Jurkat, Clone E6-1 (cell line): ENCODE results near the gene FKBP2. TPM values are rescaled to one million over a fixed set of nuclear protein-coding genes. Genes with fewer than 3 reads are reported as not detected.
A peak's percentile ranks its signal among the peaks of the same experiment; 100 is the strongest.

ENCODE experiments used
- DNase-seq: peaks from one replicate; pipeline ENCODE4 v3.0.0-alpha.2; 2011; ENCODE audit warnings: low read depth, low spot score
- H3K4me3 ChIP-seq: 2 replicates; pipeline ENCODE4 v1.5.1; 2011; ENCODE audit warnings: mild to moderate bottlenecking, low read length, control low read depth, moderate library complexity
- polyA plus RNA-seq: library from polyadenylated mRNA; unstranded; fragments of >200 nt; gene quantifications from one replicate; pipeline ENCODE4 v1.2.1, GENCODE V29; 2012; ENCODE audit warnings: missing spikeins; ENCODE audit not compliant: insufficient read length, insufficient read depth

The FKBP2 gene
- 113 TPM for polyA plus RNA-seq

DNA sequence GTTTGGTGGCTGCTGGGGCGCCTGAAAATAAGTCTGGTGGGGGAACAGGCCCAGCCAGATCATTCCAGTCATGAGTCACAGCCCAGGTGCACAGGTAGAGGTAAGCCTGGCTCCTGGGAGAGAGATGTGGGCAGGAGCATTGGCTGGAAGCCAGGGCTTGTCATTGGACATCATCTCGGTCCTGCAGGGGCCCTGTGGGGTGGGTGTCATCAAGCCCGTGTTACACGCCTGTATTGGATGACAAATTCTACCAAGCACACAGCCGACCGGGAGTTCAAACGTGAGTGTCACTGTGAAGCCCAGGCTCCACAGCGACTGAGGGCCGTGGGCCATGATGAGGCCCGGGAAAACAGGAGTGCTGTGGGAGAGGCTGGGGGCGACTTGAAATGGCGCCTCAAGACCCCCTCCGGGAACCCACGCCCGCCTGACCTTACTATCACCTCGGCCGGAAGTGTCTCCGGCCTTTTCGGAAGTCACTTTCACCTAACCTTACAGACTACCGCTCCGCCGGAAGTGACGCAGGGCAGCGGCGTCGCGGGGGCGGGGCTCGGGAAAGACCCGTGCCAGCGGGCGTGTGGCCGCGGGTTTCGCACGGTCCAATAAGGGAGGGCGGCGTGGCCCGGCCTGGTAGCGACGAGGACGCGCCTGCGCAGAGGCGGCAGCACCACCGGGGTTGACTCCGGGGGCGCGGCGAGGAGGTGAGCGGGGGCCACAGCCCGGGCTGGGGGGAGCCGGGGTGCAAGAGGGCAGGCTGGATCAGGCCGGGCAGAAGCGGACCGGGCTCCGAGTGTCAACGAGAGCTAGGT is at the start of gene FKBP2:
Gene FKBP2 (plus strand): TSS at position 661 of the 806 bp plus-strand sequence. CDS start 1,293 bp downstream, outside the sequence.
- peak within 1 kb of the TSS; percentile 66 for H3K4me3 ChIP-seq
- DNase-seq = peak; percentile 92

DNA sequence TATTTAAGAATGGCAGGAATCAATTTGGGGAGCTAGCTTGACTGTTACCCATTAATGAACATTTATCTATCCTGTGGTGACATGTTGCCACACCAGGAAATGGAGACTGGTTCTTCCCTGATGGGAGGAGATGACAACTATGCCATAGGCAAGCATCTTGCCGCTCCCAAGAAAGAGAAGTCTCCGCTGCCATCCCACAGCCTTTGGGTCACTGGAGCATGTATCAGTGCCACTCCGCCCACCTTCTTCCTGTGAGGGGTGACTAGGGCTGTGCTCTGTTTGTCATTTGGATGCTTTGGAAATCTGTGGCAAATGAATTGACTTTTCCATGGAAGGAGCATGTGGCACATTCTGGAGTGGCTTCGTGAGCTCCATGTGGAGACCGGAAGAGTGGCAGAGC is 48.5 kb upstream of the FKBP2 start:
- H3K4me3 ChIP-seq = no peak overlapping the region
- no peak for DNase-seq

DNA sequence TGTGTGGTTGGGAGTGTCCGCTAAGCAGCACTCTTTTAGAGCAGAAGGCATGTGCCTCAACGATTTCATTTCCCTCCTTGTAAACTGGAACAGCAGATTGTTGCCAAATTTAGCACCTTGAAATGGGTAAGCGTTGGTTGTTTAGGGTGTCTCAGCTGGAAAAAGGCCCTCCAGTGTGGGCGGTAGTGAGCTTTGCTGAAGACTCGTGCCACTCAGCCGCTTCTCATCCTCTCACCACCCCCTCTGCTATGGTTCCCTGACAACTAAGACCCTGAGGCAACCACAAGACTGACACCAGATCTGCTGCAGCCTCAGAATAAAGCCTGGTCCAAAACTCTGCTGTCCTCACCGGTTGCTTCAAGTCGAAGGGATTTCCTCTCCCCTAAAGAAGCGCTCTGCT is 44.3 kb upstream of the FKBP2 start:
- no peak for DNase-seq

DNA sequence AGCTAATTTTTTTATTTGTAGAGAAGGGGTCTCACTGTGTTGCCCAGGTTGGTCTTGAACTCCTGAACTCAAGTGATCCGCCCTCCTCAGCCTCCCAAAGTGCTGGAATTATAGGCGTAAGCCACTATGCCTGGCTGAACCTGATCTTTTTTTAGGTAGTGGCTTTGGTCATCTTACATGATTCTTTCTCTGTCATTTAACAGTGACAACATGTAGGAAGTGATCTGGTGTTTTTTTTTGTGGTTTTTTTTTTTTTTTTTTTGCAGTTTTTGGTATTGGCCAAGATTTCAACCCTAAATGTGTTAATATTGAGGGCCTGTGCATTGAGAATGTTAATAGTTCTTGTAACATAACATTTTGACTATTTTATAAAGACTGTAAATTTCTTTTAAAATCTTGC is 42.4 kb upstream of the FKBP2 start:
- no peak for DNase-seq
- H3K4me3 ChIP-seq = no peak overlapping the region

More for the DNA sequence above, 44.3 kb upstream of the FKBP2 start:
- no peak overlapping the region for H3K4me3 ChIP-seq

DNA sequence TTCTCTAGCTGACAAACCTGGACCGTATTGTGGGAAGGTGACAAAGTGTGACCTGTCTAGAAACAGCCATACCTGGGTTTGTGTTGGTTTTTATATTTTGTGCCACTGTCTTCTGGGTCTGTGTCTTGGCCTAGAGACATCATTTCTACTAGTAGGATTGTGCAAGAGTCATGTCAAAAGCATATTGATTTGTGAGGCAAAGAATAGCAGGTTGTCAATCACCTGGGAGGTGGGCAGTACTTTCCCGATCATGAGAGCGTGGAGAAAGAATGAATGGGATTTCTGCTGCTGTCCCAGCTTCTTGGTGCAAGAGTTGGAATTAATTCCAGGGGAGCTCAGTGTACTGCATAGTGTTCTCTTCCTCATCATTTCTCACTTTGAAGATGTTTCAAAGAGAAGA is 39.4 kb upstream of the FKBP2 start:
- DNase-seq = no peak
- no peak overlapping the region for H3K4me3 ChIP-seq

DNA sequence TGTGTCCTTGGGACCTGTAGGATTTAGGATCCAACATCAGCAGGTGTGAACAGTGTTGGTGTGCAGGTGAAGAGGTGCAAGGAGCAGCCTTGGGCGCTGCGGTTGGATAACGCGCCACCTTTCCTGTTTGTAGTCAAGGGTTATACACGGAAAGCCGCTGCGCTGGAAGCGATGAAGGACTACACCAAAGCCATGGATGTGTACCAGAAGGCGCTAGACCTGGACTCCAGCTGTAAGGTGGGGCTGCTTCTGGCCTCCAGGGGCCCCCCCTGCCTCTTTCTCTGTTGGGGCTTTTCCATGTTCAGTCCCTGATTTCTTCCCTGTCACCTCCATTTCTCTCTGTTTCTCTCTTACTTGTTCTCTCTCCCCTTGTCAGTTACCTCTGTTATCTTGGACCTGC is 37.9 kb upstream of the FKBP2 start:
- no peak for DNase-seq
- H3K4me3 ChIP-seq = no peak overlapping the region

DNA sequence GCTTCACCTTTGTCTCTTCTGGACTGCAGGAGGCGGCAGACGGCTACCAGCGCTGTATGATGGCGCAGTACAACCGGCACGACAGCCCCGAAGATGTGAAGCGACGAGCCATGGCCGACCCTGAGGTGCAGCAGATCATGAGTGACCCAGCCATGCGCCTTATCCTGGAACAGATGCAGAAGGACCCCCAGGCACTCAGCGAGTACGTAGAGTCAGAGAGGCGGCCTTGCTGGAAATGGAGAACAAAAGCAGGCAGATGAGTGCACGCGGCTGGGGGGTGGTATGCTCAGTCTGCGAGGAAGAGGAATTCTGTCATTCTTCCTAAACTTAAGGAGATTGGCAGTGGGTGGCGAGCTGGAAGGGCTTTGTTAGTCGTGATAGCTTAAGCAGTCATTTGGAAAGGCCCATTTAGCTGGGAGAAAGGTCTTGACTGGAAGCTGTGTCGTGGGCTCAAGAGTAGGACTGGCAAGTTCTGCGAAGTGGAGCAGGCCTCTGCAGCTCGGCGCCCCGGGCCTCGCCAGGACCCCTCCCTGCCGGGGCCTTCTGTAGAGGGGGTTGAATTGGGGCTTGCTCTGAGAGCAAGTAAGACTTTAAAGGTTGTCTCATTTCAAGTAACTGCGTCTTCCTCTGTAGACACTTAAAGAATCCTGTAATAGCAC is 37.3 kb upstream of the FKBP2 start:
- no peak for DNase-seq
- no peak overlapping the region for H3K4me3 ChIP-seq

DNA sequence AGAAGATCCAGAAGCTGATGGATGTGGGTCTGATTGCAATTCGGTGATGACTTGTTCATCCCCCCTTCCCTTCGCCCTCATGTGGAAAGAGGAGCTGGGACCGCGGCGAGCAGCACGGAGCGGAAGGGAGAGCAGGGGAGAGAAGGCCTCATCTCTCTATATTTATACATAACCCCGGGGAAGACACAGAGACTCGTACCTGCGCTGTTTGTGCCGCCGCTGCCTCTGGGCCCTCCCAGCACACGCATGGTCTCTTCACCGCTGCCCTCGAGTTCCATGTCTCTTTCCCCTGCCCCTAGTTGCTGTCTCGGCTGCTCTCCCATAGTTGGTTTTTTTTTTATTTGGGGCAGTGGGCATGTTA is 36.8 kb upstream of the FKBP2 start:
- DNase-seq = no peak
- no peak overlapping the region for H3K4me3 ChIP-seq

DNA sequence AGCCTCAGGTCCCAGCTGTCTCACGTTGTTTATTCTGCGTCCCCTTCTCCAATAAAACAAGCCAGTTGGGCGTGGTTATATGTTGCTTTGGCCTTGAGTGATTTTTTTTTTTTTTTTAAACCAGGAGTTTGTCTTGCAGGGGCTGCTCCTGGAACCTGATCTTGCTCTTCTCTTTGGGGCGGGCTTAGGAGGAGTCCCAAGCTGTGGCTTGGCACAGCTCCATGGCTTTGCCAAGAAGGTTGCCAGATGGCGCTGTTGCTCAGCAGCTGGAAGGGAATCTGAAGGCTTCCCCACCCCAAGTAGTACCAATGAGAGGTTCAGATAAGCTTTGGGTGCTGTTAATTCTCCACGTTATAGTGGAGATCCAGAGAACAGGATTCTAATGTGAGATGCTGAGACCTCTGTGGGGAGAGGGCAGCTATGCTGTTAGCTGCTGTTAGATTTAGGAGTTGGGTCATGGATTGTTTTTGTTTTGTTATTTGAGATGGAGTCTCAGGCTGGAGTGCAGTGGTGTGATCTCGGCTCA is 36.4 kb upstream of the FKBP2 start:
- no peak overlapping the region for H3K4me3 ChIP-seq
- DNase-seq = peak; percentile 88

DNA sequence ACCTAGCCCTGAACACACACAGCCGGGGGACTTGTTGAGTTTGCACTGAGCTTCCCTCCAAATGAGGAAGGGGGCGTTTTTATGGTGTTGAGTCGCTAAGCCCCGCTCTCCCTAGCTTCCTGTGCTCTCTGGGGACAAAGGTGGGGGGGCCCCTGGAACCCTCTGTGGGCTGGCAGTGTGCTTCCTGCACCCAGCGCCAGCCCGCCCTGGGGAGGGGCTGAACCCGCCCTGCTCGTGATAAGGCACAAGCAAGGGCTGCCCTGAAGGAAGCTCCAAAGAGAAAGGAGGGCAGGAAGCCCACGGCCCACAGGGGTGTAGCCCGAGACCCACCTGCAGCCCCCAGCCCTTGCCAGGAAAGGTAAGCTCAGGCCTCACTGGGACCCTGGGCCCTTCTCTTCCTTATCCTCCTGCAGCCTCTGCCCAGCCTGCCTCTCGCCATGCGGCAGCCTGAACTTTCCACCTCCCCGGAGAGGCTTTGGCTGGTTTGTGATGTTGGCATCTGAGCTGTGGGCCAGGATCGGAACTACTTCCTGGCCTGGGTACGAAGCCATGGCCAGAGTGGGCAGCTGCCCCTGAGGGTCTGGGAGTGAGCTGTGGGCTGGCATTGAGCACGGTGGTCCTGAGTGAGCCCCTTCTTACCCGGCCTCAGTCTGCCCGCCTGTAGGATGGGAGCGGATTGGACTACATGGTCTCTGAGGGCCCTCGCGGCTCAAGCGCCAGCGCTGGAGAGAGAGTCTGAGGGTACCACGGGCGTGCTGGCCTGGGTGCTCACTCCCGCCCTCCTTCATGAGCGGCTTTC is 34.2 kb upstream of the FKBP2 start, which contains the start of gene FERMT3:
Gene FERMT3 (plus strand): TSS at position 265 of the 799 bp plus-strand sequence. CDS start 644 bp downstream, outside the sequence.
- peak within 1 kb of the TSS; percentile 96 for H3K4me3 ChIP-seq
- peak; percentile 91 for DNase-seq

DNA sequence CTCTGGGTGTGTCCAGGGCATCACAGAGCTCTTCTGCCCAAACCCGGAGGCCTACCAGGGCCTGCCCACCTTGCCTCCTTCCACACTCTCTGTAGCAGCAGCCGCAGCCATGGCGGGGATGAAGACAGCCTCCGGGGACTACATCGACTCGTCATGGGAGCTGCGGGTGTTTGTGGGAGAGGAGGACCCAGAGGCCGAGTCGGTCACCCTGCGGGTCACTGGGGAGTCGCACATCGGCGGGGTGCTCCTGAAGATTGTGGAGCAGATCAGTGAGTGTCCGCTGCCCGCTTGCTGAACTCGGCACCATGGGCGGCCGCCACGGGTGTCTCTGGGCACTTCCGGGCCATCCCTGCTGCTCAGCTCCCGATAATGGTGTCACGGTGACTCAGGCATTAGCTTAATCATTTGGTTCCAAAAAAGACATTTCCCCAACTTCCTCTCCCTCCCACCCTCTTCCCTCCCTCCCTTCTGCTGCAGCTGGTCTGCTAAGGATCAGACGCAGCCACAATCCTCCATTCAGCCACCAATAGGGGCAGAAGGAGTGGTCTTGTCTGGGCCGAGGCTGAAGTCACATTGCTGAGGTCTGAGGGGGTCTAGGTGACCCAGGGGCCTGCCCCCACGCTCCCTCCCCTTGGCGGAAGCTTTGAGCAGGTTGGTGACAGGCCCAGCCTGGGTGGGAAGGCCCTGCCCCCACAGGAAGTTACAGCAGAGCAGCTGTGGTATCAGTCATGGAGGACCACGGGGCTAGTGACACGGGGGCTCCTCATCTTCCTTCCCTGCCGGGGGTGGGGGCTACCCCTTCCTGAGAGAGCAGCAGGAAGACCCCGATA is 33.4 kb upstream of the FKBP2 start:
- DNase-seq = peak; percentile 84
- H3K4me3 ChIP-seq = peak overlapping the region; percentile 96

DNA sequence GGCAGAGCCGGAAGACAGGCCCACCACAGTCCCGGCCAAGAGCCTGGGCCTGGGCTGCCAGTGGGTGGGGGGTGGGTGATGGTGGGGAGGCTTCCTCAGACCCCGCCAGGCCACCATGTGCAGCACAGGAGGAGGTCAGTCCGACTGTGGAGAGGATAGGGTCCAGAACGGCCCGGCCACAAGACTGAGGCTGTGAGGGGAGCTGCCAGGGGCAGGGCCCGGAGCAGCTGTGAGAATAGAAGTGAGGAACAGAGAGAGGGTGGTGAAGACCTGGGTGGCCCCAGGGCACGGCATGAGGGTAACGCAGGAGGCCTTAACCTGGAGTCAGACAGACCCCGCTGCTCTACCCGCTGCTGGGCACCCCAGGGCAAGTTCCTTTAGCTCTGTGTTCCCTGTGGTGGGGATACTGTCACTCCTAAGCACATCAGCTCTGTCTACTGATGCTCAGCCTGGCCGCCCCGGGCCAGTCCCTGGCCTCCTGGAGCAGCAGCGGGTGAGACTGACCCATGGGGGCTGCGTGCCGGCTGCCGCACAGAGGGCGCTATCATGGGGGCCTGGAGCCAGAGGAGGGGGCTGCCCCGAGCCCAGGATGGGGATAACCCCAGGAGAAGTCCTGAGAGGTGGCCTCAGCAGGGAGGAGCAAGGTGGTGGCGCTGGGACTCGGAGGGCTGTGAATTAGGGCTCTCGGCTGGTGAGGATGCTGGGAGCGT is 32.7 kb upstream of the FKBP2 start:
- no peak for DNase-seq
- H3K4me3 ChIP-seq = peak overlapping the region; percentile 96

DNA sequence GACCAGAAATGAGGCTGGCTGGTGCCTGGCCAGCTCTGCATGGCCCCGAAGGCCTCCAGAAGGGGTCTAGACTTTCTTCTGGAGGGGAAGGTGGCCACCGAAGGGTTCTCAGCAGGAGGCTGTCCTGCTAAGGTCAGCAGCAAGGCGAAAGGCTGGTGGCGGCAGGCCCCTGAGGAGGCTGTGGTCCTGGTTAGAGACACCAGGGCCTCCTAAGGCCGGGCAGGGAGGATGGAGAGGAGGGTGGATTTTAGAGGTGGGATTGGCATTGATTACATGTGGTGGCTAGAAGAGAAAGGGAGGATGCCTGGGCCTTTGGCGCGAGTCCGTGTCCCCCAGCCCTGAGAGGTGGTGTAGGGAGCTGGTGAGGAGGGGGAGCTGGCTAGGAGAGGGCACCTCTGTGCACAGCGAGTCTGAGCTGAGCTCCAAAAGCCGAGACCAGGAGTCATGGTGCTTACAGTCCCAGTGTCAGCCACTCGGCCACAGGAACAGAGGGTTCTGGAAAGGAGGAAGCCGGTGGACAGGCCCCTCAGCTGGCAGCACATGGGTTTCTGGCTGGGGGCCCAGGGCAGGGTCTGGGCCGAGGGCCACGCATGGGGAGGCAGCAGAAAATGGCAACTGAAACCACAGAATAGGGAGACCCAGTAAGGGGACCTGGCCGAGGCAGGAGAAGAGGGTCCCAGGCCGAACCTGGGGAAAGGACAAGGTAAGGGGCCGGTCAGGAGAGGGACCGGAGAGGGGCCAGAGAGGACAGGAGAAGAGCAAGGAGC is 31.9 kb upstream of the FKBP2 start:
- no peak for DNase-seq
- H3K4me3 ChIP-seq = no peak overlapping the region

DNA sequence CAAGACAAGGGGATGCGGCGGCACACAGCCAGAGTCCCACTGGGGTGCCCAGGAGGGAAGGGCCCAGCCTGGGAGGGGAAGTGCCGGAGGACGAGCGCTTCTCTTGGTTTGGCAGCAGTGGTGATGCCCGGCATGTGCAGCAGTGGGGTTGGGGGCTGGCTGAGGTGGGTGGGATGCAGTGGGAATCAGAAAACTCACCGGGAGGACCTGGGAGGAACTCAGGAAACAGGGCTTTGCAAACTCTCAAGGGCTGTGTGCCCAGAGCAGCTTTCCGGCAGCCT is 31.4 kb upstream of the FKBP2 start:
- H3K4me3 ChIP-seq = no peak overlapping the region
- DNase-seq = no peak

DNA sequence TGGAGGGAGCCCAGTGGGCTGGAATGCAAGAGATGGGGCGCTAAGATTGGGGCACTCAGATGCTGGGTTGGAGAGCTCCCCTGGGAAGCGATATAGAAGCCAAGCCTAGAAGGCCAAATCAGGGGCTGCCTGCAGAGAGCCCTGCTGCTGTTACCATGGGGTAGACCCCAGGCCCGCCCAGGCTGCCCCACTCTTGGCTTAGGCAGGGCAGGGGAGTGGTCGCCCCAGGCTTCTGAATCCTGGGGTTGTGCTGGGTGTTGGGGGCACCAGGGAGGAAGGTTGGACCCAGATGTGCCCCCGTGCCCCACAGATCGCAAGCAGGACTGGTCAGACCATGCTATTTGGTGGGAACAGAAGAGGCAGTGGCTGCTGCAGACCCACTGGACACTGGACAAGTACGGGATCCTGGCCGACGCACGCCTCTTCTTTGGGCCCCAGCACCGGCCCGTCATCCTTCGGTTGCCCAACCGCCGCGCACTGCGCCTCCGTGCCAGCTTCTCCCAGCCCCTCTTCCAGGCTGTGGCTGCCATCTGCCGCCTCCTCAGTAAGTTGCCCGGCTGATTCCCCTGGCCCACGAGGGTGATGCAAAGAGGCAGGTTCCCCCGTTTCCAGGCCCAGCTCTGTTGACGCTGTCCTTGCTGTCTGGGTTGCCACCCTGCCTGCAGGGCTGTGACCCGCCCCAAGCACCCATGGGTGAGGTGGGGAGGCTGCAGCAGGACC is 30.4 kb upstream of the FKBP2 start:
- no peak for DNase-seq
- H3K4me3 ChIP-seq = no peak overlapping the region

DNA sequence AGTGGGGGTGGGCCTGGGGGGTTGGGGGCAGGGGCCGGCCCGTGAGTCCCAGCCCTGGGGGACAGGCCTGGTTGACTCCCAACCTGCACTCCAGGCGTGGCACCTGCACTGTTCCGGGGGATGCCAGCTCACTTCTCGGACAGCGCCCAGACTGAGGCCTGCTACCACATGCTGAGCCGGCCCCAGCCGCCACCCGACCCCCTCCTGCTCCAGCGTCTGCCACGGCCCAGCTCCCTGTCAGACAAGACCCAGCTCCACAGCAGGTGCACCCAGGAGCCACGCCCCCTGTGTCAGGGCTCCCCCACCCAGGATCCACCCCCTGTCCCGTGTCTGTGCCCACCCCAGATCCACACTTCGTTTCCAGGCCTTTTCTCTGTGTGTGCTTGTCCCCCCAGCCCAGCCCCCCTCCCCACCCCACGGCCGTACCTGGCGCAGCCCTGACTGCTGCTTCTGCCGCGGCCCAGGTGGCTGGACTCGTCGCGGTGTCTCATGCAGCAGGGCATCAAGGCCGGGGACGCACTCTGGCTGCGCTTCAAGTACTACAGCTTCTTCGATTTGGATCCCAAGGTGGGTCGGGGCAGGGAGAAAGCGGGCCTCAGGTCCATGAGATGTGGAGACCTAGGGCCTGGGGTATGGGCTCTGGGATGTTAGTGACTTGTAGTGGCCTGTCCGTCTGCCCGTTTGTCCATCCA is 29.6 kb upstream of the FKBP2 start:
- H3K4me3 ChIP-seq = no peak overlapping the region
- DNase-seq = no peak
